HEK293 (cell line): Measurements from ENCODE around the gene GPX4.

Experiments
- FEZF1 ChIP-seq: fragments of 450-650 bp; formaldehyde crosslinking; IDR thresholded peaks from 2 replicates; pipeline ENCODE4 v1.5.1; 2016; ENCODE audit warnings: missing biosample characterization, missing genetic modification characterization
- GLI4 ChIP-seq: fragments of 450-650 bp; formaldehyde crosslinking; IDR thresholded peaks from 2 replicates; pipeline ENCODE4 v1.5.1; 2016; ENCODE audit warnings: missing biosample characterization, missing genetic modification characterization
- ZNF114 ChIP-seq: fragments of 450-650 bp; formaldehyde crosslinking; IDR thresholded peaks from 2 replicates; pipeline ENCODE4 v1.5.0; 2017; ENCODE audit warnings: missing biosample characterization, missing genetic modification characterization
- ZNF426 ChIP-seq: fragments of 450-650 bp; formaldehyde crosslinking; IDR thresholded peaks from 2 replicates; pipeline ENCODE4 v1.5.1; 2017; ENCODE audit warnings: missing biosample characterization, missing genetic modification characterization, mild to moderate bottlenecking, inconsistent platforms, moderate library complexity
- TF ChIP-seq, protein P1 (sequence below): fragments of 450-650 bp; formaldehyde crosslinking; IDR thresholded peaks from 2 replicates; pipeline ENCODE4 v1.5.1; 2016; ENCODE audit warnings: missing biosample characterization, missing genetic modification characterization
- TF ChIP-seq, protein P2 (sequence below): fragments of 450-650 bp; formaldehyde crosslinking; IDR thresholded peaks from 2 replicates; pipeline ENCODE4; 2016; ENCODE audit warnings: missing biosample characterization, missing genetic modification characterization

DNA sequence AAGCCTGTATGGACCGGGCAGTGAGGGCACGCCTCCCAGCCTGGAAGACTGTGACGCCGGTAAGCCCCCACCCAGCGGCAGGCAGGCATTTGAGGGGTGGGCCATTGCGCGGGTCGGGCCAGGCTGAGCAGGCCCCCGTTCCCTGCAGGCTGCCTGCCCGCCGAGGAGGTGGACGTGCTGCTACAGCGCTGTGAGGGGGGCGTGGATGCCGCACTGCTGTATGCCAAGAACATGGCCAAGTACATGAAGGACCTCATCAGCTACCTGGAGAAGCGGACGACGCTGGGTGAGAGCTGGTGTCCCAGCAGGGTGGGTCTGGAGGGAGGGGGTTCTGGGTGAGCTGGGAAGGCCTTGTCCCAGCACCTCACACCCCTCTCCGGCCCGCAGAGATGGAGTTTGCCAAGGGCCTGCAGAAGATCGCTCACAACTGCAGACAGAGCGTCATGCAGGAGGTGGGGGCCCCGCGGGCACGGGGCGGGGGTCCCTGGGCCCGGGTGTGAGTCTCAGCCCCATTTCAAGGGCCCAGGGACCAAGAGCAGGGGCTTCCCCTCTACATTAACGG lies 29.8 kb upstream of the GPX4 start:
- no peak for TF ChIP-seq ZNF114
- TF ChIP-seq ZNF426 (tag by site-specific recombination) = no peak
- TF ChIP-seq, protein P1, sequence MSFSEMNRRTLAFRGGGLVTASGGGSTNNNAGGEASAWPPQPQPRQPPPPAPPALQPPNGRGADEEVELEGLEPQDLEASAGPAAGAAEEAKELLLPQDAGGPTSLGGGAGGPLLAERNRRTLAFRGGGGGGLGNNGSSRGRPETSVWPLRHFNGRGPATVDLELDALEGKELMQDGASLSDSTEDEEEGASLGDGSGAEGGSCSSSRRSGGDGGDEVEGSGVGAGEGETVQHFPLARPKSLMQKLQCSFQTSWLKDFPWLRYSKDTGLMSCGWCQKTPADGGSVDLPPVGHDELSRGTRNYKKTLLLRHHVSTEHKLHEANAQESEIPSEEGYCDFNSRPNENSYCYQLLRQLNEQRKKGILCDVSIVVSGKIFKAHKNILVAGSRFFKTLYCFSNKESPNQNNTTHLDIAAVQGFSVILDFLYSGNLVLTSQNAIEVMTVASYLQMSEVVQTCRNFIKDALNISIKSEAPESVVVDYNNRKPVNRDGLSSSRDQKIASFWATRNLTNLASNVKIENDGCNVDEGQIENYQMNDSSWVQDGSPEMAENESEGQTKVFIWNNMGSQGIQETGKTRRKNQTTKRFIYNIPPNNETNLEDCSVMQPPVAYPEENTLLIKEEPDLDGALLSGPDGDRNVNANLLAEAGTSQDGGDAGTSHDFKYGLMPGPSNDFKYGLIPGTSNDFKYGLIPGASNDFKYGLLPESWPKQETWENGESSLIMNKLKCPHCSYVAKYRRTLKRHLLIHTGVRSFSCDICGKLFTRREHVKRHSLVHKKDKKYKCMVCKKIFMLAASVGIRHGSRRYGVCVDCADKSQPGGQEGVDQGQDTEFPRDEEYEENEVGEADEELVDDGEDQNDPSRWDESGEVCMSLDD (tag by site-specific recombination) = no peak
- TF ChIP-seq GLI4 (tag by site-specific recombination) = no peak
- TF ChIP-seq, protein P2, sequence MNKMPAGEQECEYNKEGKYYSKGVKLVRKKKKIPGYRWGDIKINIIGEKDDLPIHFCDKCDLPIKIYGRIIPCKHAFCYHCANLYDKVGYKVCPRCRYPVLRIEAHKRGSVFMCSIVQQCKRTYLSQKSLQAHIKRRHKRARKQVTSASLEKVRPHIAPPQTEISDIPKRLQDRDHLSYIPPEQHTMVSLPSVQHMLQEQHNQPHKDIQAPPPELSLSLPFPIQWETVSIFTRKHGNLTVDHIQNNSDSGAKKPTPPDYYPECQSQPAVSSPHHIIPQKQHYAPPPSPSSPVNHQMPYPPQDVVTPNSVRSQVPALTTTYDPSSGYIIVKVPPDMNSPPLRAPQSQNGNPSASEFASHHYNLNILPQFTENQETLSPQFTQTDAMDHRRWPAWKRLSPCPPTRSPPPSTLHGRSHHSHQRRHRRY (tag by site-specific recombination) = no peak
- no peak for TF ChIP-seq FEZF1 (tag by site-specific recombination)
